Stimulated activated CD8-positive, alpha-beta memory T cell treated with anti-CD3 and anti-CD28 coated beads, Interleukin-4, amount 100 ng/mL, for 24 hours (primary cell): ENCODE measurements around the gene THSD7B.
"Not testable (repeated sequence)": the region's sequence is repeated elsewhere in the genome, so short reads cannot be mapped to it uniquely, and the experiment has no call there.

Source experiments
- DNase-seq: peaks from one replicate; pipeline ENCODE4 v3.0.0-alpha.2; 2020; ENCODE audit warnings: low read depth

Gene THSD7B

GRCh38 chr2:136765256-136766072 lies at the start of gene THSD7B:
Gene THSD7B, plus strand, starts transcription at chr2:136765545. Its CDS starts 116,634 bp downstream, at chr2:136882179.
- DNase-seq, result no peak

- no peak for DNase-seq
Measured at GRCh38 chr2:136718273-136718672, 47.1 kb upstream of the THSD7B start.

- DNase-seq, result no peak
Measured at GRCh38 chr2:136727973-136728699, 37.2 kb upstream of the THSD7B start.

GRCh38 chr2:136736236-136736635 lies 29.1 kb upstream of the THSD7B start:
- DNase-seq, result no peak

GRCh38 chr2:136738044-136738443 lies 27.3 kb upstream of the THSD7B start:
- DNase-seq, result no peak

- no peak for DNase-seq
Measured at GRCh38 chr2:136741471-136741870, 23.9 kb upstream of the THSD7B start.

GRCh38 chr2:136750065-136750464 lies 15.3 kb upstream of the THSD7B start:
- DNase-seq, result no peak

- DNase-seq, result no peak
Measured at GRCh38 chr2:136751406-136751805, 13.9 kb upstream of the THSD7B start.

GRCh38 chr2:136758504-136758903 lies 6.8 kb upstream of the THSD7B start:
- DNase-seq, result not testable (repeated sequence)

- DNase-seq, result no peak
Measured at GRCh38 chr2:136764452-136765255, 691 bp upstream of the THSD7B start.

- DNase-seq, result no peak
Measured at GRCh38 chr2:136766073-136766404, 694 bp downstream of the THSD7B start.

GRCh38 chr2:136767030-136767429 lies 1.7 kb downstream of the THSD7B start:
- DNase-seq, result no peak

GRCh38 chr2:136769871-136770270 lies 4.5 kb downstream of the THSD7B start:
- DNase-seq, result no peak

GRCh38 chr2:136770384-136770783 lies 5.0 kb downstream of the THSD7B start:
- DNase-seq, result no peak

GRCh38 chr2:136777391-136777790 lies 12.0 kb downstream of the THSD7B start:
- no peak for DNase-seq

GRCh38 chr2:136783856-136784255 lies 18.5 kb downstream of the THSD7B start:
- no peak for DNase-seq

- DNase-seq, result no peak
Measured at GRCh38 chr2:136785215-136785614, 19.9 kb downstream of the THSD7B start.

GRCh38 chr2:136787970-136788369 lies 22.6 kb downstream of the THSD7B start:
- no peak for DNase-seq

GRCh38 chr2:136796339-136796738 lies 31.0 kb downstream of the THSD7B start:
- DNase-seq, result no peak

GRCh38 chr2:136798766-136799165 lies 33.4 kb downstream of the THSD7B start:
- DNase-seq, result no peak

GRCh38 chr2:136801661-136802060 lies 36.3 kb downstream of the THSD7B start:
- no peak for DNase-seq

- DNase-seq, result no peak
Measured at GRCh38 chr2:136809998-136810397, 44.7 kb downstream of the THSD7B start.

GRCh38 chr2:136818839-136819238 lies 53.5 kb downstream of the THSD7B start:
- DNase-seq, result no peak
